ENCODE measurements around the gene ANAPC2. TPM values are rescaled to one million over a fixed set of nuclear protein-coding genes. Genes with fewer than 3 reads are reported as not detected.

The ANAPC2 gene
- polyA plus RNA-seq, 3 donors: 1.9 to 76.8 (median 2.0) TPM

GRCh38 chr9:137204731-137205125, 16.4 kb upstream of the ANAPC2 start:
- Histone ChIP-seq H3K4me3 (replicated peaks in 1 of 3; ENCODE audit: low read depth in 2 of 3, low read length in 3 of 3) (peak overlapping the region; percentile 77 to 91 (median 84)), H3K4me1 (ENCODE audit: control insufficient read depth in 1 of 2, insufficient read depth in 2 of 2, low read length in 2 of 2) (peaks cover 35 to 52% of the 10 kb centered on the region in 2 donors), H3K9me3 (replicated peaks in 1 of 2; ENCODE audit: control insufficient read depth in 1 of 2, insufficient read depth in 1 of 2, low read length in 2 of 2) (no peaks in the 10 kb centered on the region), H2AFZ (ENCODE audit: insufficient read depth, low read depth, low read length, poor library complexity, severe bottlenecking) (peak overlapping the region; percentile 86), H3K79me2 (ENCODE audit: insufficient read depth, low read length) (peaks cover 56% of the 10 kb centered on the region), H3K27ac (ENCODE audit: low read depth in 1 of 2, low read length in 2 of 2) (peak overlapping the region; percentile 73 to 92), H3K27me3 (ENCODE audit: control insufficient read depth in 2 of 2, insufficient read depth in 2 of 2, low read length in 2 of 2) (no peaks in the 10 kb centered on the region), H3K4me2 (replicated peaks; ENCODE audit: extremely low read depth, low read length, poor library complexity, severe bottlenecking) (peak overlapping the region; percentile 89), H4K20me1 (ENCODE audit: insufficient read depth, low read length) (peaks cover 7% of the 10 kb centered on the region), H3K36me3 (replicated peaks in 1 of 2; ENCODE audit: control insufficient read depth in 1 of 2, insufficient read depth in 2 of 2, low read length in 2 of 2) (peaks cover 4 to 18% of the 10 kb centered on the region in 2 donors), H3K9ac (ENCODE audit: insufficient read depth, low read length, poor library complexity, severe bottlenecking) (peak overlapping the region; percentile 92)
- peak overlapping the region; percentile 91 to 96 (median 93) for H3K27ac Mint-ChIP-seq
- intact Hi-C loops (cut with micrococcal nuclease): loop anchor here (1.0 to 5.0 kb wide), 4 partner anchors 16 to 348 kb away; partner anchors contain the start of genes ANAPC2 (in 1 of the 2), MRPL41 (in 1 of the 2), PNPLA7 (in 1 of the 2) and SSNA1 (in 1 of the 2)
- WGBS (ENCODE audit: insufficient coverage): 22% methylated on average over 21 of the region's 21 CpGs
- no peak for TF ChIP-seq CTCF (IDR thresholded peaks at IDR 0.05)
- peak overlapping the region; percentile 92 to 94 for H3K4me3 Mint-ChIP-seq
- peaks cover 15 to 24% of the 10 kb centered on the region in 2 donors for H3K36me3 Mint-ChIP-seq
- peaks cover 46% of the 10 kb centered on the region for H3K4me1 Mint-ChIP-seq
- H3K27me3 Mint-ChIP-seq (ENCODE audit: low read depth in 3 of 3): peaks cover 0 to 1% (median 0%) of the 10 kb centered on the region in 3 donors
- peaks cover 0 to 2% (median 0%) of the 10 kb centered on the region in 7 donors for H3K9me3 Mint-ChIP-seq
- DNase-seq: no peak

DNA sequence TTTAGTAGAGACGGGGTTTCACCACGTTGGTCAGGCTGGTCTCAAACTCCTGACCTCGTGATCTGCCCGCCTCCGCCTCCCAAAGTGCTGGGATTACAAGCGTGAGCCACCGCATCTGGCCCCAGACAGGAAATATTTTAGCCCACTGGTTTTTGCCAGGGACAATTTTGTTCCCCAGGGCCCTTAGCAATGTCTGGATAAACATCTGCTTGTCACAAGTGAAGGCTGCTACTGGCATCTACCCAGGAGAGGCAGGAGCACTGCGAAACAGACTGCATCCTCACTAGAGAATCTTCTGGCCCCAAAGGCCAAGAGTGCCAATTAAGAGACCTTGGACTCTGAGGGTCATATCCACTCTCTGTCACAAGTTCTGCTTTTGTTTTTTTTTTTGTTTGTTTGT, 14.6 kb upstream of the ANAPC2 start:
- Histone ChIP-seq H3K4me2 (replicated peaks; ENCODE audit: extremely low read depth, low read length, poor library complexity, severe bottlenecking) (no peak overlapping the region), H3K4me1 (ENCODE audit: control insufficient read depth in 1 of 2, insufficient read depth in 2 of 2, low read length in 2 of 2) (peaks cover 50 to 70% of the 10 kb centered on the region in 2 donors), H3K9me3 (replicated peaks in 1 of 2; ENCODE audit: control insufficient read depth in 1 of 2, insufficient read depth in 1 of 2, low read length in 2 of 2) (no peaks in the 10 kb centered on the region), H3K36me3 (replicated peaks in 1 of 2; ENCODE audit: control insufficient read depth in 1 of 2, insufficient read depth in 2 of 2, low read length in 2 of 2) (peaks cover 0 to 6% of the 10 kb centered on the region in 2 donors), H2AFZ (ENCODE audit: insufficient read depth, low read depth, low read length, poor library complexity, severe bottlenecking) (no peak overlapping the region), H4K20me1 (ENCODE audit: insufficient read depth, low read length) (peaks cover 23% of the 10 kb centered on the region), H3K79me2 (ENCODE audit: insufficient read depth, low read length) (peaks cover 61% of the 10 kb centered on the region), H3K27me3 (ENCODE audit: control insufficient read depth in 2 of 2, insufficient read depth in 2 of 2, low read length in 2 of 2) (peaks cover 0 to 4% of the 10 kb centered on the region in 2 donors), H3K27ac (ENCODE audit: low read depth in 1 of 2, low read length in 2 of 2) (no peak overlapping the region), H3K4me3 (replicated peaks in 1 of 3; ENCODE audit: low read depth in 2 of 3, low read length in 3 of 3) (no peak overlapping the region), H3K9ac (ENCODE audit: insufficient read depth, low read length, poor library complexity, severe bottlenecking) (no peak overlapping the region)
- H3K36me3 Mint-ChIP-seq: peaks cover 4 to 8% of the 10 kb centered on the region in 2 donors
- H3K4me1 Mint-ChIP-seq: peaks cover 58% of the 10 kb centered on the region
- TF ChIP-seq CTCF (IDR thresholded peaks at IDR 0.05): no peak
- 89% methylated on average over 7 of the region's 8 CpGs for WGBS (ENCODE audit: insufficient coverage)
- no peak overlapping the region for H3K4me3 Mint-ChIP-seq
- peaks cover 0 to 4% (median 0%) of the 10 kb centered on the region in 3 donors for H3K27me3 Mint-ChIP-seq (ENCODE audit: low read depth in 3 of 3)
- DNase-seq: no peak
- intact Hi-C loops (cut with micrococcal nuclease): loop anchor here in 1 of 2 donors (5.0 kb wide), 2 partner anchors 39 to 349 kb away; partner anchors contain the start of genes MRPL41, PNPLA7 and TUBB4B
- H3K27ac Mint-ChIP-seq: no peak overlapping the region
- H3K9me3 Mint-ChIP-seq: peaks cover 0 to 2% (median 0%) of the 10 kb centered on the region in 7 donors

Measured in CD14-positive monocyte (primary cell).